Mucosa of stomach (tissue), 1 donor: Measurements from ENCODE around the gene MACROD1.
"Not testable (repeated sequence)": the region's sequence is repeated elsewhere in the genome, so short reads cannot be mapped to it uniquely, and the experiment has no call there.

Experiments
- H3K27me3 ChIP-seq: one replicate; pipeline ENCODE4 v1.7.0; 2013; ENCODE audit warnings: mild to moderate bottlenecking, low read length; ENCODE audit not compliant: control insufficient read depth, insufficient read depth
- H3K36me3 ChIP-seq: one replicate; pipeline ENCODE4 v1.7.0; 2013; ENCODE audit warnings: low read length; ENCODE audit not compliant: control insufficient read depth, insufficient read depth
- H3K4me1 ChIP-seq: one replicate; pipeline ENCODE4 v1.7.0; 2013; ENCODE audit warnings: mild to moderate bottlenecking, low read length; ENCODE audit not compliant: control insufficient read depth, insufficient read depth
- H3K4me3 ChIP-seq: one replicate; pipeline ENCODE4 v1.7.0; 2013; ENCODE audit warnings: low read length
- H3K9ac ChIP-seq: one replicate; pipeline ENCODE4 v1.7.0; 2013; ENCODE audit warnings: mild to moderate bottlenecking, low read length, moderate library complexity
- H3K9me3 ChIP-seq: one replicate; pipeline ENCODE4 v1.7.0; 2013; ENCODE audit warnings: mild to moderate bottlenecking, low read length, moderate library complexity; ENCODE audit not compliant: control insufficient read depth
- donor health status: Pancreatic carcinoma.

Gene MACROD1

DNA sequence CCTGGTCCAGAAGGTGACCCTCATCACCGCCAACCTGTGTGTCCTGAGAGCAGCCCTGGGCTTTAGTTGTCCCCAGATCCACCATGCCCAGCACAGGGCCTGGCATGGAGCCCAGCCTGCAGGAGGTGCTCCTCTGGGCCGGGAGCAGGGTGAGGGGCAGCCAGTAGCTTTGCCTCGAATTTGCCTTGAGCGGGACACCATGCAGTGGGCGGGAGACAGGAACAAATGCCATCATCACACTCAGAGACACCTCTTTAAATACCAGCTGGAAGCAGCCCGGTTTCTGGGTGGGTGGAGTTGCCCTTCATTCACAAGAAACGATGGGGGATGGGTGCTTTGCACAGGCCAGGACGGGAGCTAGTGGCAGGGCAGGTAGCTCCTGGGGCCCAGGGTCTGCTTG is 110.8 kb downstream of the MACROD1 start:
- Histone ChIP-seq H3K9ac (no peak overlapping the region), H3K4me3 (no peak overlapping the region), H3K36me3 (no peaks in the 10 kb centered on the region), H3K9me3 (no peaks in the 10 kb centered on the region), H3K4me1 (no peaks in the 10 kb centered on the region), H3K27me3 (no peaks in the 10 kb centered on the region)

DNA sequence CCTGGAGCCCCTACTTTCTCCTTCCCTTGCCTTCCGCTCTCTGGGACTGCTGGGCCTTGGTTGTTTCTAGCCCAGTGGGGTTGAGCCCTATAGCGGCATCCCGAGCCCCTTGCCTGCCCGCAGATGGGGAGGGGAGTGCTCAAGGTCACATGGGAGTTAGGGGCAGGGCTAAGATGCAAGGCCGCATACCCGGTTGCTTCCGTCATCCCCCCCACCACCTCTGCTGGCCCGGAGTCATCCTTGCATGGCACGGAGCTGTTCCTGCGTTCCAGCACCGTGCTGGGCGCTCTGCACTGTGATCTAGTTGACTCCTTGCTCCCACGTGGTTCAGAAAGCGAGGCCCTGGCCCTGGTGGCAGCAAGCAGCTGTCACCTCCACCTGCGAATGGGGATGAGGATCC is 112.2 kb downstream of the MACROD1 start:
- no peak overlapping the region for H3K4me3 ChIP-seq
- no peaks in the 10 kb centered on the region for H3K36me3 ChIP-seq
- no peaks in the 10 kb centered on the region for H3K27me3 ChIP-seq
- no peaks in the 10 kb centered on the region for H3K9me3 ChIP-seq
- no peaks in the 10 kb centered on the region for H3K4me1 ChIP-seq
- no peak overlapping the region for H3K9ac ChIP-seq

DNA sequence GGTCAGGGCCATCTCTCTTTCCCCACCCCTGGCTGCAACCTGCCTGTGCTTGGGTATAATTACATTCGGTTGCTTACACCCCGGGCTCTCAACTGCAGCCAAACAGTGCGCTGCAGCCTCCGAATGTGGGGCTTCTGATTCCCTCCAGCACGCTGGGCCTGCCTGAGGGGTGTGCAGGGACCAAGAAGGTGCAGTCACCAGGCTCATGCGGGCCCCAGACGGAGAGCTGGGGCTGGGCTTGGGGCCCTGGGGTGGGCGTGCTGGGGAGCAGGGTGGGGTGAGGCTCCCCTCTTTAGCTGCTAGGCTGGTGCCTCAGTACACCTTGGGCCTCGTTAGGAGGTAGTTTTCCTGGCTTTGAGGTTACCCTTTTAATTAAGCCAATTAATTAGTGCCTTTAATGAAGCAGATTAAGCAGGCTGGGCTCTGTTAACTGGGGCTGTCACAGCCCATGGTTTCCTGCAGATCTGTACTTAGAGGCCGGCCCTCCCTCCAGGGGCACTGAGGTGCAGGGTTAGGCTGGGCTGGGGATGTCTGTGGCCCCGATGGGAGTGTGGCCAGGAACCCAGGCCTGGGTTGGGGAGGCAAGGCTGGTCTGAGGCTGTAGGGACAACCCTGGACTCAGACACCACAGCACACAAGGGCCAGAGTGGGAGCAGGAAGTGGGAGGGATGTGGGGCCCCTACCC is 112.8 kb downstream of the MACROD1 start:
- no peak overlapping the region for H3K4me3 ChIP-seq
- no peaks in the 10 kb centered on the region for H3K27me3 ChIP-seq
- no peaks in the 10 kb centered on the region for H3K36me3 ChIP-seq
- H3K9me3 ChIP-seq = no peaks in the 10 kb centered on the region
- no peak overlapping the region for H3K9ac ChIP-seq
- H3K4me1 ChIP-seq = no peaks in the 10 kb centered on the region

DNA sequence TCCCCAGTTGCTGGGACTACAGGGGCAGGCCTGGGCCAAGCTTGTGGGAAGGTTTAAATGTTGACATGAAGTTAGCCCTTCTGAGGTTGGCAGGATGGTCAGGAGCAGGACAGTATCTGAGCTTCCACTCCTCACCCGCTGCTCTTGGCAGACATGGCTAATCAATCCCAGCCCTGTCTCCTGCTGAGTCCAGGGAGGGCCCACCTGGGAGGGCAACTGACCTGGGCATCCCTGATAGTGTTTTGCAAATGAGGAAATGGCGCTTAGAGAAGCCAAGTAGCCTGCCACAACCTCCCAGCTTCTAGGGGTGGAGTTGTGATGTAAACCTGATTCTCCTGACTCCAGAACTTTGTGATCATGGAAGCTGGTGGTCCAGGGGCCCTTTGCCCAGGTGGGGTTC is 113.5 kb downstream of the MACROD1 start:
- no peaks in the 10 kb centered on the region for H3K9me3 ChIP-seq
- H3K9ac ChIP-seq = no peak overlapping the region
- H3K36me3 ChIP-seq = no peaks in the 10 kb centered on the region
- no peak overlapping the region for H3K4me3 ChIP-seq
- H3K4me1 ChIP-seq = no peaks in the 10 kb centered on the region
- no peaks in the 10 kb centered on the region for H3K27me3 ChIP-seq

DNA sequence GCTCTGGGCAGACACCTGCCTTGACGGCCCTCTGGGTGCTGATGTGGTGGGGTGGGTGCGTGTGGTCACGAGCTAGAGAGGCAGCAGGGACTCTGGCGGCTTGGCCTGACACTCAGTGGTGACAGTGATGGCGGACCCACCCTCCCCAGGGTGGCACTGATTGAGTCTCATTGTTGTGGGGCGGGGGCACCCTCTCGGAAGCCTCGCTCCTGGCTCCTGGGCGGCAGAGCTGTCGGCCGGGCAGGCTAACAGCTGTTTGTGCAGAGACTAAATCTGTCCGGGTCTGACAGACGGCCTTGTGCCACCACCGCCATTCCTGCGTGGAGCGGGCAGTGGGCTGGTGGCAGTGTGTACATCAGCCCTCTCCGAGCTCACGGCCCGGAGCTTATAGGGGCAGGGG is 114.6 kb downstream of the MACROD1 start:
- Histone ChIP-seq H3K9ac (no peak overlapping the region), H3K9me3 (no peaks in the 10 kb centered on the region), H3K4me1 (no peaks in the 10 kb centered on the region)

DNA sequence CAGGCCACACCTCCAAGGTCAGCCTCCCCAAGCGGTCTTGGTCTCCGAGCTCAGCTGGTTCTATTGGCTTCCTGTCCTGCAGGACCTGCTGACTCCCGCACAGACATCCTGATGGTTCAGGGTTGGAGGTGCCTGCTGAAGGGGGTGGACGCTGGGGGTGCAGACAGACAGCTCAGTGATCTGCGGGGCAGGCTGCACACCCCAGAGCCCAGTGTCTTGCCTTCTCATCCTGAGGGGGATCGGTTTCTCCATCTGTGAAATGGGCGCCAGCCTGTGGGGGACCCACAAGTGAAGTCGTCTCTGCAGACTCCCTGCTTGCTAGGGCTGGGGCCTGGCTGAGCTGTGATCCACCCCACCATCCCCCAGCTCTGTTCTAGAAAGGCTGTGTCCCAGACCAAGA is 116.4 kb downstream of the MACROD1 start:
- Histone ChIP-seq H3K27me3 (no peaks in the 10 kb centered on the region), H3K9me3 (no peaks in the 10 kb centered on the region), H3K36me3 (no peaks in the 10 kb centered on the region), H3K4me1 (no peaks in the 10 kb centered on the region), H3K9ac (no peak overlapping the region), H3K4me3 (no peak overlapping the region)

More for the DNA sequence above, 114.6 kb downstream of the MACROD1 start:
- H3K27me3 ChIP-seq = no peaks in the 10 kb centered on the region
- H3K4me3 ChIP-seq = no peak overlapping the region
- H3K36me3 ChIP-seq = no peaks in the 10 kb centered on the region

DNA sequence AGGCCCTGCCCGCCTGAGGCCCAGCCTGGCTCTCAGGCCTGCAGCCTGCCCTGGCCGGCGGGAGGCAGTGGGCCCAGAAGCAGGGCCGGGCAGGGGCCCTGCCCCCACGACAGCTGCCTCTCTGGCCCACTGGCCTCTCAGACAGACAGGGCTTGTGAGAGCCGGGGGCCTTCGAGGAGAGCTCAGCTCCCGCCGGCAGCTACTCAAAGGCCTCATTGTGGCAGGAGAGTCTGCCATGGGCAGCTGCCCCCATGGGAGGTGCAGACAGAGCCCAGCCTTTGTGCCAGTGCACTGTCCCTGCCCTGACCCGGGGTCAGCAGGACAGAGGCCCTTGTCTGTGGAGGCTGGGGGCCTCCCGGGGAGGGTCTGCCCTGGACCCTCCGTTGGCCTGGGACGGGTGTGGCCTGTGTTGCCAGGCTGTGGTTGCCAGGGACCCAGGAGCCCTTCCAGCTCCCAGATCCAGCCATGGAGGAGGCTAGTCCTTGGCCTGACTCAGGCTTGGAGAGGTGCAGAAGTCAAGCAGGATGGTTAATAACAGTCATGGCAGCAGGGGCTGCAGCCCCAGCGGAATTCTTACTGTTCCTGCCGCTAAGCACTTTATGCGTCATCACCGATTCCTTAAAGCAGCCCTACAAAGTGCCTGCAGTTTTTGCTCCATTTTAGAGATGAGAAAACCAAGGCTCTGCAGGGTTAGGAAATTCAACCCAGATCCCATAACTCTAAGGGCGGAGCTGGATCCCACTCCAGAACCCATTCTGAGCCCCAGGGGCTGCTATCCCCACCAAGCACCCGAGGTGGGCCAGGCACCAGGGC is 117.7 kb downstream of the MACROD1 start:
- no peaks in the 10 kb centered on the region for H3K27me3 ChIP-seq
- no peaks in the 10 kb centered on the region for H3K9me3 ChIP-seq
- H3K36me3 ChIP-seq = no peaks in the 10 kb centered on the region
- no peak overlapping the region for H3K4me3 ChIP-seq
- H3K4me1 ChIP-seq = no peaks in the 10 kb centered on the region
- H3K9ac ChIP-seq = no peak overlapping the region

DNA sequence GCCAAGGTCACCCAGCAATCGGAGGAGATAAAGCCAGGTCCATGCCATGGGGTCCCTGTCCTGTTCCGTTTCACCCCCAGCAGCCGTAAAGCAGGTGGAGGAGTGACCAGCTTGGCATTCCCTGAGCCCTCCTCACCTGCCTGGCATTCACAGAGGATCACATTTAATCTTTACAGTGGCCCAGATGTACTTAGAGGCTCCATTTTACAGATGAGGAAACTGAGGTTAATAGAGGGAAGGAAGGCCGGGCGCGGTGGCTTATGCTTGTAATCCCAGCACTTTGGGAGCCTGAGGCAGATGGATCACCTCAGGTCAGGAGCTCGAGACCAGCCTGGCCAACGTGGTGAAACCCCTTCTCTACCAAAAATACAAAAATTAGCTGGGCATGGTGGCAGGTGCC is 118.5 kb downstream of the MACROD1 start:
- not testable (repeated sequence) for H3K9ac ChIP-seq, H3K9me3 ChIP-seq, H3K4me1 ChIP-seq, H3K4me3 ChIP-seq, H3K36me3 ChIP-seq, H3K27me3 ChIP-seq

DNA sequence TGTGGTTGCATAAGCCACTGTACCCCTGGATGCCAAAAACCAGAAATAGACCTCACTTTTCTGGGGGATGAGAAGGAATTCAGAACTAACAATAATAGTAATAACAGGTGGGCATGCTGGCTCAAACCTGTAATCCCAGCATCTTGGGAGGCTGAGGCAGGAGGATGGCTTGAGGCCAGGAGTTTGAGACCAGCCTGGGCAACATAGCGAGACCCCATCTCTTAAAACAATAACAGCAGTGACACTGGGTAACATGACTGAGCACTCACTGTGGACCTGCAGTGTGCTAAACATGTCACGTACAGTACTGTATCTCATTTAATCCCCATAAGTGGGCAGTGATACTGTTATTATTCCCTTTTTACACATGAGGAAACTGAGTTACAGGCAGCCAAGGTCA is 120.2 kb downstream of the MACROD1 start:
- no peak overlapping the region for H3K4me3 ChIP-seq
- no peaks in the 10 kb centered on the region for H3K4me1 ChIP-seq
- no peaks in the 10 kb centered on the region for H3K9me3 ChIP-seq
- H3K9ac ChIP-seq = no peak overlapping the region
- H3K27me3 ChIP-seq = no peaks in the 10 kb centered on the region
- no peaks in the 10 kb centered on the region for H3K36me3 ChIP-seq

DNA sequence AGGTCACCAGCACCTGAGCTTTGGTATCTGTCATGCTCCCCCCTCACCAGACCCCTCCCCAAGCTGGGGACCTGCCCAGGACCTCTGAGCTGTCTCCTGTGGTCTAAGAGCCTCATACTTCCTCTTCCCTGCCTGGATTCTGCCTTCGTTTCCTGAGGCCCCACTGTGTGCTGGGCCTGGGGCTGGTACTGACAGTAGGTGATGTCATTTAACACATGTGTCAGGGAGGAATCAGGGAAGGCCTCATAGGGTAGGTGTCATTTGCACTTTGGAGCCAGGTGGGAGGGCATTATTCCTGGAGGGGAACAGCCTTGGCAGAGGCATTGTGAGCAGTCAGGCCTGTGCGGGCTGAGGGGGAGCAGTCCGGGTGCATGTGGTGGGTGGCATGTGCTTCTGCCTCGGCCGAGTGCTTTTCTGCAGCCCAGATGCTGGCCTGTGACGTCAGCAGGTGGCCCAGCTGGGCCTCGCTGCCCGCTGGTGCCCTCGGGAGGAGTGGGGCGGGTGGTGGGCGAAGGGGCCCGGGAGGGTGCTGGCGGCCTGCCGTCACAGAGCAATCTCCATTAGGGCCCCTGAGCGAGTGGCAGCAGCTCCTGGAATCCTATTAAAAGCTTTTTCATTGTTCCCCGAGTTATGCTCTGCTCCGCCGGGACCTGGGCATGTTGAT is 121.1 kb downstream of the MACROD1 start:
- Histone ChIP-seq H3K9ac (no peak overlapping the region), H3K4me3 (no peak overlapping the region), H3K4me1 (no peaks in the 10 kb centered on the region), H3K9me3 (no peaks in the 10 kb centered on the region), H3K27me3 (no peaks in the 10 kb centered on the region), H3K36me3 (no peaks in the 10 kb centered on the region)

DNA sequence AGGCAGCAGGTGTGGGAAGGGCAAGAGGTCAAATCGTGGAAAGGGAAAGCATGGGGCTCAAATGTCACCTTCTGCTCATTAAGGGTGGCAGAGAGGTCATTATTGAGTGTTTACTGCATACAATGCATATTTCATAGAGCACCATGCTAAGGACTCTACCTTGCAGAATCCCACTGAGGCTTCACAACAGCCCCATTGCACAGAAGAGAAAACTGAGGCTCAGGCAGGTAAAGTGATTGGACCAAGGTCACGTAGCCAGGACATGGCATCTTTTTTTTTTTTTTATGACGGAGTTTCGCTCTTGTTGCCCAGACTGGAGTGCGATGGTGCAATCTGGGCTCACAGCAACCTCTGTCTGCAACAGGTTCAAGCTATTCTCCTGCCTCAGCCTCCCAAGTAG is 122.4 kb downstream of the MACROD1 start:
- H3K4me1 ChIP-seq = no peaks in the 10 kb centered on the region
- H3K4me3 ChIP-seq = no peak overlapping the region
- H3K9ac ChIP-seq = no peak overlapping the region

DNA sequence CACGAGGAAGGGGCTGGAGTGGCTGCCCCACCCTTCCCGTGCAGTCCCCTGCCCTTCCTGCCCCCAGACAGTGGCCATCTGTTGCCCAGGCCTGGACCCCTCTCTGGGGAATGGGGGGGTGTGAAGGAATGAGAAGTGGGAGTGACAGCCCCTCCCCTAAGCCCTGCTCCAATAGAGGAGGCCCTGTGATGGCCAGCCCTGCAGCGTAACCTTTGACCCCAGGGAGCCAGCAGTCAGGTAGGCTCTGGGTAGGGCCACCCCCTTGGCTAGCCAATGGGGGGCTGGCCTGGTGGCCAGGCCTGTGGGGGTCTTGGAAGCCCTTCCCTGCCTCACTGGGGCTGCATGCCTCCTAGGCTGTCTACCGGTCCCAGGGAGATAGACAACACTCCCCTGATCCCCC is 123.6 kb downstream of the MACROD1 start:
- no peaks in the 10 kb centered on the region for H3K9me3 ChIP-seq
- H3K4me3 ChIP-seq = no peak overlapping the region
- no peak overlapping the region for H3K9ac ChIP-seq
- no peaks in the 10 kb centered on the region for H3K36me3 ChIP-seq
- peaks cover 7% of the 10 kb centered on the region for H3K27me3 ChIP-seq
- H3K4me1 ChIP-seq = no peaks in the 10 kb centered on the region

More for the DNA sequence above, 122.4 kb downstream of the MACROD1 start:
- Histone ChIP-seq H3K27me3 (no peaks in the 10 kb centered on the region), H3K9me3 (no peaks in the 10 kb centered on the region), H3K36me3 (no peaks in the 10 kb centered on the region)
